Measurements from ENCODE around the gene RAB11FIP4. TPM values are rescaled to one million over a fixed set of nuclear protein-coding genes. Genes with fewer than 3 reads are reported as not detected.

RAB11FIP4 gene
- total RNA-seq, 4 donors from 2014 or later = 0.47 to 14.1 (median 1.9) TPM

GRCh38 chr17:31522987-31523495, 131.6 kb downstream of the RAB11FIP4 start:
- peaks cover 0 to 6% (median 0%) of the 10 kb centered on the region in 3 donors for H3K4me1 ChIP-seq
- H3K27ac ChIP-seq = no peak overlapping the region
- no peak overlapping the region for H3K4me3 ChIP-seq
- ATAC-seq = no peak
- H3K36me3 ChIP-seq = no peaks in the 10 kb centered on the region
- no peaks in the 10 kb centered on the region for H3K9me3 ChIP-seq
- no peak for TF ChIP-seq EP300 (IDR thresholded peaks at IDR 0.05)
- TF ChIP-seq POLR2A (IDR thresholded peaks at IDR 0.05) = no peak
- TF ChIP-seq, protein P1, sequence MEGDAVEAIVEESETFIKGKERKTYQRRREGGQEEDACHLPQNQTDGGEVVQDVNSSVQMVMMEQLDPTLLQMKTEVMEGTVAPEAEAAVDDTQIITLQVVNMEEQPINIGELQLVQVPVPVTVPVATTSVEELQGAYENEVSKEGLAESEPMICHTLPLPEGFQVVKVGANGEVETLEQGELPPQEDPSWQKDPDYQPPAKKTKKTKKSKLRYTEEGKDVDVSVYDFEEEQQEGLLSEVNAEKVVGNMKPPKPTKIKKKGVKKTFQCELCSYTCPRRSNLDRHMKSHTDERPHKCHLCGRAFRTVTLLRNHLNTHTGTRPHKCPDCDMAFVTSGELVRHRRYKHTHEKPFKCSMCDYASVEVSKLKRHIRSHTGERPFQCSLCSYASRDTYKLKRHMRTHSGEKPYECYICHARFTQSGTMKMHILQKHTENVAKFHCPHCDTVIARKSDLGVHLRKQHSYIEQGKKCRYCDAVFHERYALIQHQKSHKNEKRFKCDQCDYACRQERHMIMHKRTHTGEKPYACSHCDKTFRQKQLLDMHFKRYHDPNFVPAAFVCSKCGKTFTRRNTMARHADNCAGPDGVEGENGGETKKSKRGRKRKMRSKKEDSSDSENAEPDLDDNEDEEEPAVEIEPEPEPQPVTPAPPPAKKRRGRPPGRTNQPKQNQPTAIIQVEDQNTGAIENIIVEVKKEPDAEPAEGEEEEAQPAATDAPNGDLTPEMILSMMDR (IDR thresholded peaks at IDR 0.05) = no peak
- TF ChIP-seq POLR2AphosphoS5 (IDR thresholded peaks at IDR 0.05) = no peak
- no CpG with 5 or more reads among the region's 9 CpGs for WGBS, 2 donors (ENCODE audit: low coverage in 1 of 2)
- peaks cover 13% of the 10 kb centered on the region for H3K27me3 ChIP-seq

DNA sequence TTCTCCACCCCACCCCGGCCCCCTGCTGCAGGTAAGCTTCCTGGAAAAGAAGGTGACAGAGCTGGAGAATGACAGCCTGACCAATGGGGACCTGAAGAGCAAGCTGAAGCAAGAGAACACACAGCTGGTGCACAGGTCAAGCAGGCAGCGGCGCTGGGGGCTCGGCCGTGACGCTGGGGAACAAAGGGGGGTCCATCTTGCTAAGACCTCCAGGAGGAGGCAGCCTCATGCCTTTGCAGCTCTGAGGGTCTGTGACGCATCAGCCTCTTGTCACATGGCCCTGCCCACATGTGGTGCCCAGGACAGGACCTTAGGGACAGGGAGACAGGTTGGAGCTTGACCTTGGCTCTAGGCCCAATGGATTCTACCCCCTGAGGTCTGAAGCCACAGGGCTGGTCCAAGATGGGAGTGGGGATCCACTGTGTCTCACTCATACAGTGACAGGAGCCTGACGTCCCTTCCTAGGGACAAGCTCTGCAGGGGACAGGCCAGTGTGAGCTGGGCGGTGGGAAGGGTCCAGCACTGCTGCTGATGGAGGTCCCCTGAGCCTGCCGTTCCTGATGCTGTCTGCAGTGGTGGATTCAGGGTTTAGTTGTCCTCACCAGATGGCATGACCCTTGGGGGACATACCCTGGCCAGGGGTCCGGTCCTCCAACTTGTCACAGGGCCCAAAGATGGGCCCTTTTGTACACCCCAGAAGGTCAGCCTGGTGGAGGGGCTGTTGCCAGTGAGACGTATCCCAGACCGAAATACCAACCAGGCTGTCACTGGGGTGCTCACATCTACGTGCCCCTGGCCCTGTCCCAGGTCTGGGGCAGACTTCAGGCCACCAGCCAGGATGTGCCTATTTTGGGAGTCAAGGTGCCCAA, 132.6 kb downstream of the RAB11FIP4 start:
- WGBS, 2 donors (ENCODE audit: low coverage in 1 of 2) = no CpG with 5 or more reads among the region's 14 CpGs
- Histone ChIP-seq H3K4me1 (peaks cover 0 to 6% (median 0%) of the 10 kb centered on the region in 3 donors), H3K27me3 (peaks cover 13% of the 10 kb centered on the region), H3K9me3 (no peaks in the 10 kb centered on the region), H3K36me3 (no peaks in the 10 kb centered on the region), H3K27ac (no peak overlapping the region), H3K4me3 (no peak overlapping the region)
- no peak for TF ChIP-seq POLR2A (IDR thresholded peaks at IDR 0.05)
- no peak for TF ChIP-seq POLR2AphosphoS5 (IDR thresholded peaks at IDR 0.05)
- TF ChIP-seq, protein P1 (IDR thresholded peaks at IDR 0.05) = no peak
- TF ChIP-seq EP300 (IDR thresholded peaks at IDR 0.05) = no peak
- no peak for ATAC-seq

DNA sequence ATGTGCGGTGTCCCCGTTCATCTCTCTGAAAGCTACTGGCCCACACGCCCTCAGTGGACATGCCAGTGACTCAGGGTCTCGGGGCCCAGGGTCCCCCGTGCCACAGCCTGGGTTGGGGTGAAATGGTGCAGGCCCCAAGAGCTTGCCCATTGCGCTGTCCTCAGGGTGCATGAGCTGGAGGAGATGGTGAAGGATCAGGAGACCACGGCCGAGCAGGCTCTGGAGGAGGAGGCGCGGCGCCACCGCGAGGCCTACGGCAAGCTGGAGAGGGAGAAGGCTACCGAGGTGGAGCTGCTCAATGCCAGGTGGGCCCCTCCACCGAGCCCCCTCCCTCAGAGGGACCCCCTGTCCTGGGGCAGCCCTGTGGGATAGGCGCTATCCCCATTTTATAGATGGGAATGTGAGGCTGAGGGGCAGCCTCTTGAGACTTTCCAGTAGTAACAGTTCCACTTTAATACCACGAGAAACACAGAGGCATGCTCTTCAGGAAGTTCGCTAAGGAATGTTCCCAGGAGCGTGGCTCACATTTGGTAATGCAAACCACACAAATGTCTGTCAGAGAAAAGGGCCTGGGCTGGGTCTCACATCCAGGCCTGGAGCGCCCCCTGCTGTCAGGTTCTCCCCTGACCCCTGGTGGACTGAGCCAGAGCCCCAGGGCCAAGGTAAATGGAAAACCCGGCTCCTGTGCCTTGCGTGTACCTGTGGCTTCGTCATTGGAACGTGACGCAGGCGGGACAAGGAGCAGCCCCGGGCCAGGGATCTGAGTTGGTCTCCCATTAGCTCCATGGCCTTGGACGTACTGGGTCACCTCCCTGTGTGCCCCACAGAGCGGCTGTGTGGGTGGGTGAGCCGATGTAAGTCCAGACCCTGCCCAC, 133.7 kb downstream of the RAB11FIP4 start:
- peaks cover 0 to 6% (median 0%) of the 10 kb centered on the region in 3 donors for H3K4me1 ChIP-seq
- H3K36me3 ChIP-seq = no peaks in the 10 kb centered on the region
- TF ChIP-seq EP300 (IDR thresholded peaks at IDR 0.05) (no peak), POLR2A (IDR thresholded peaks at IDR 0.05) (no peak), POLR2AphosphoS5 (IDR thresholded peaks at IDR 0.05) (no peak)
- TF ChIP-seq, protein P1 (IDR thresholded peaks at IDR 0.05) = peak in 3 of 4 experiments; percentile 83 to 91 (median 91)
- 50% methylated on average over 5 of the region's 31 CpGs; no CpG with 5 or more reads in 1 of the 2 donors for WGBS, 2 donors (ENCODE audit: low coverage in 1 of 2)
- H3K9me3 ChIP-seq = no peaks in the 10 kb centered on the region
- H3K4me3 ChIP-seq = no peak overlapping the region
- H3K27ac ChIP-seq = no peak overlapping the region
- peak; percentile 78 for ATAC-seq
- peaks cover 10% of the 10 kb centered on the region for H3K27me3 ChIP-seq

DNA sequence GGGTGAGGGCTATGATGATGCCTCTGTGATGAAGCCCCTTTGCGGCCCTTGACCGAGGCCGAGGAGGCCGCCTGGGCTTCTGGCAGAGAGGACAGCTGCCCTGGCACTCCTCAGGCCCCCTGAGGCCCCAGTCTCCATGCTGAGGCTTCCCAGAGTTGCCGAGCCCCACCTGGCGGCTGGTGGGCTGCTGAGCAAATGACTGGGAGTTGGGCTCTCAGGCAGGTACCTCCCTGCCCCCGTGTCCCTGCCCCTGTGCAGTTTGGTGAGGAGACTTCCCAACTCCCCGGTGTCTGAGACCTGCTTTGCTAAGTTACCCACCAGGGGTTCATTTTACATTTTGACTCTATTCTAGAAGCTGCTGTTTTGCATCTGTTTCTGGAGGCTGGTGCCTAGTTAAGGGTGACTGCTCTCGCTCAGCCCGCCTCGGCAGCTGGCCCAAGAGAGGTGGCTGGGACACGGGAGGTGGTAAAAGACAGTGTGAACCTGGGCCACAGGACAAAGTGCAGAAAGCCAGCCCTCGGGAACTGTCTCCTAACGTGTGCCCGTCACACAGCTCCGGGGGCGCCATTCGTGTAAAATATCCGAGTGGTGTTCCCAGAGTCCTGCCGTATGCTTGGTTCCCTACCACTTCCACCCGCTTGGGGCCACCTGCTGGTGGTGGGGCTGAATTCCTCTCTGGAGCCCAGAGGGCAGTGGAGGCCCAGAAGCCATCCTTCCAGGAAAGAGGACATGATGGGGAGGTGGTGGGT, 134.5 kb downstream of the RAB11FIP4 start:
- no peaks in the 10 kb centered on the region for H3K9me3 ChIP-seq
- H3K27ac ChIP-seq = no peak overlapping the region
- WGBS, 2 donors (ENCODE audit: low coverage in 1 of 2) = no CpG with 5 or more reads among the region's 21 CpGs
- H3K27me3 ChIP-seq = peaks cover 10% of the 10 kb centered on the region
- ATAC-seq = no peak
- TF ChIP-seq POLR2A (IDR thresholded peaks at IDR 0.05) (no peak), EP300 (IDR thresholded peaks at IDR 0.05) (no peak), POLR2AphosphoS5 (IDR thresholded peaks at IDR 0.05) (no peak)
- TF ChIP-seq, protein P1 (IDR thresholded peaks at IDR 0.05) = peak in 2 of 4 experiments; percentile 25 to 36
- no peaks in the 10 kb centered on the region for H3K36me3 ChIP-seq
- H3K4me1 ChIP-seq = peaks cover 0 to 6% (median 0%) of the 10 kb centered on the region in 3 donors
- no peak overlapping the region for H3K4me3 ChIP-seq

All from gastroesophageal sphincter (tissue), 4 donors.